ENCODE results near the gene BPGM. TPM values are rescaled to one million over a fixed set of nuclear protein-coding genes. Genes with fewer than 3 reads are reported as not detected.

Gene BPGM
- total and polyA plus RNA-seq, 3 donors from 2014 or later, result 14.5 to 32.9 (median 15.8) TPM

GRCh38 chr7:134710511-134710853 is 63.8 kb downstream of the BPGM start:
- TF ChIP-seq CTCF (IDR thresholded peaks at IDR 0.05), result no peak
- TF ChIP-seq POLR2A (IDR thresholded peaks at IDR 0.05), result no peak
- Histone ChIP-seq H3K4me1 (no peaks in the 10 kb centered on the region), H3K27me3 (no peaks in the 10 kb centered on the region), H3K9me3 (no peaks in the 10 kb centered on the region), H3K27ac (no peak overlapping the region), H3K4me3 (no peak overlapping the region), H3K36me3 (ENCODE audit: low read depth, missing control alignments) (no peaks in the 10 kb centered on the region)
- DNase-seq, result no peak
- intact Hi-C loops (cut with DNase I; ENCODE audit: low total_unique reads), result no loop called here
- 91 to 92% methylated on average over 5 to 8 of the region's 8 CpGs for WGBS, 2 donors

- no peak overlapping the region for H3K4me3 ChIP-seq
- no peaks in the 10 kb centered on the region for H3K36me3 ChIP-seq (ENCODE audit: low read depth, missing control alignments)
- H3K9me3 ChIP-seq, result no peaks in the 10 kb centered on the region
- 70 to 78% methylated on average over 9 of the region's 9 CpGs for WGBS, 2 donors
- peak; percentile 27 for DNase-seq
- H3K27me3 ChIP-seq, result no peaks in the 10 kb centered on the region
- intact Hi-C loops (cut with DNase I; ENCODE audit: low total_unique reads), result no loop called here
- no peaks in the 10 kb centered on the region for H3K4me1 ChIP-seq
- H3K27ac ChIP-seq, result peak overlapping the region in 1 of 2 donors; percentile 21
- TF ChIP-seq CTCF (IDR thresholded peaks at IDR 0.05) (no peak), POLR2A (IDR thresholded peaks at IDR 0.05) (no peak)
Observed at GRCh38 chr7:134710854-134711624, 64.4 kb downstream of the BPGM start.

- no peaks in the 10 kb centered on the region for H3K27me3 ChIP-seq
- H3K27ac ChIP-seq, result peak overlapping the region in 1 of 2 donors; percentile 21
- no peak for DNase-seq
- no peaks in the 10 kb centered on the region for H3K4me1 ChIP-seq
- H3K9me3 ChIP-seq, result no peaks in the 10 kb centered on the region
- no peak for TF ChIP-seq CTCF (IDR thresholded peaks at IDR 0.05)
- TF ChIP-seq POLR2A (IDR thresholded peaks at IDR 0.05), result no peak
- 91 to 98% methylated on average over 4 of the region's 4 CpGs for WGBS, 2 donors
- no peak overlapping the region for H3K4me3 ChIP-seq
- intact Hi-C loops (cut with DNase I; ENCODE audit: low total_unique reads), result no loop called here
- no peaks in the 10 kb centered on the region for H3K36me3 ChIP-seq (ENCODE audit: low read depth, missing control alignments)
Observed at GRCh38 chr7:134712196-134712595, 65.5 kb downstream of the BPGM start.

GRCh38 chr7:134714470-134715205 is 68.0 kb downstream of the BPGM start:
- 94 to 98% methylated on average over 2 of the region's 2 CpGs for WGBS, 2 donors
- no peaks in the 10 kb centered on the region for H3K36me3 ChIP-seq (ENCODE audit: low read depth, missing control alignments)
- DNase-seq, result no peak
- H3K4me1 ChIP-seq, result no peaks in the 10 kb centered on the region
- no peaks in the 10 kb centered on the region for H3K9me3 ChIP-seq
- intact Hi-C loops (cut with DNase I; ENCODE audit: low total_unique reads), result no loop called here
- no peaks in the 10 kb centered on the region for H3K27me3 ChIP-seq
- H3K4me3 ChIP-seq, result no peak overlapping the region
- no peak overlapping the region for H3K27ac ChIP-seq
- TF ChIP-seq POLR2A (IDR thresholded peaks at IDR 0.05) (no peak), CTCF (IDR thresholded peaks at IDR 0.05) (no peak)
